Sigmoid colon (tissue), 4 donors: ENCODE results near the gene RYR3.

ENCODE experiments used
- CTCF ChIP-seq, 4 experiments: fragments of 450-650 bp in 3 of 4; fragments of 200-600 bp in 1 of 4; IDR thresholded peaks; one replicate each; pipeline ENCODE4 v1.5.1; 2016 to 2019; ENCODE audit warnings: antibody characterized with exemption in 4 of 4, mild to moderate bottlenecking in 3 of 4, moderate library complexity in 2 of 4
- EP300 ChIP-seq, 4 donors: sonication (generic); formaldehyde crosslinking; IDR thresholded peaks; one replicate each; pipeline ENCODE4 v1.6.1; 2017; ENCODE audit warnings: antibody characterized with exemption in 4 of 4
- POLR2A ChIP-seq, 2 donors: fragments of 450-650 bp; IDR thresholded peaks; one replicate each; pipeline ENCODE4 v1.6.1; 2016; ENCODE audit warnings: antibody characterized with exemption in 2 of 2, mild to moderate bottlenecking in 2 of 2, moderate library complexity in 2 of 2

DNA sequence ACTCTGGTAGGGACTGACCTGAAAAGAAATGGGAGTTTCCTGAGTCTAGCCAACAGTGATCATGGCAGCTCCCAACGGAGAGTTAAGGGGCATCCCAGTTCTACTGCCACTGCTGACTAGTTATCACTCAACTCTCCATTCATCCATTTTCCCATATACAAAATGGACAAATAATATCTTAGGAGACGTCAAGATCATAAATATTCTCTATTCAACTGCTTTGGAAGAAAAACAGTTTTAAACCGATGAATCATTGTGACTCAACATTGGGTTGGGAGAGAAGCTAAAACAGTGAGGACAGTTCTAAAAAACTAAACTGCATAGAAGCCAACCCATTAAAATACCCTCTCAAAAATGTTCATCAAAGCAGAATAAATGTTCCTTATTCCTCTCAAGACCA is 600.0 kb downstream of the RYR3 start:
- TF ChIP-seq CTCF (IDR thresholded peaks at IDR 0.05) (no peak), EP300 (IDR thresholded peaks at IDR 0.05) (no peak), POLR2A (IDR thresholded peaks at IDR 0.05) (no peak)
